Measurements from ENCODE around the gene MT1G. TPM values are rescaled to one million over a fixed set of nuclear protein-coding genes. Genes with fewer than 3 reads are reported as not detected.
"Not testable (repeated sequence)": the region's sequence is repeated elsewhere in the genome, so short reads cannot be mapped to it uniquely, and the experiment has no call there.

Gene MT1G
- total RNA-seq, 1 experiment from 2014 or later: not detected

- H3K9me3 ChIP-seq (replicated peaks); H3K4me1 ChIP-seq (replicated peaks); H3K36me3 ChIP-seq; H3K27ac ChIP-seq; DNase-seq (ENCODE audit: low read depth in 1 of 2, low spot score in 2 of 2); H3K4me3 ChIP-seq: not testable (repeated sequence)
- H3K27me3 ChIP-seq (replicated peaks): peaks cover 68% of the 10 kb centered on the region
These were observed 2.3 kb downstream of the MT1G start for GRCh38 chr16:56665286-56666261.

GRCh38 chr16:56664506-56664905 is 3.4 kb downstream of the MT1G start:
- Histone ChIP-seq H3K36me3 (no peaks in the 10 kb centered on the region), H3K4me1 (replicated peaks) (no peaks in the 10 kb centered on the region), H3K4me3 (no peak overlapping the region), H3K9me3 (replicated peaks) (no peaks in the 10 kb centered on the region), H3K27me3 (replicated peaks) (peaks cover 61% of the 10 kb centered on the region), H3K27ac (no peak overlapping the region)
- DNase-seq (ENCODE audit: low read depth in 1 of 2, low spot score in 2 of 2): no peak

GRCh38 chr16:56662357-56663354 is 5.2 kb downstream of the MT1G start:
- Histone ChIP-seq H3K27ac (no peak overlapping the region), H3K4me1 (replicated peaks) (no peaks in the 10 kb centered on the region), H3K9me3 (replicated peaks) (no peaks in the 10 kb centered on the region), H3K36me3 (no peaks in the 10 kb centered on the region), H3K4me3 (no peak overlapping the region), H3K27me3 (replicated peaks) (peaks cover 51% of the 10 kb centered on the region)
- DNase-seq (ENCODE audit: low read depth in 1 of 2, low spot score in 2 of 2): no peak

GRCh38 chr16:56658327-56658875 is 9.5 kb downstream of the MT1G start:
- no peaks in the 10 kb centered on the region for H3K4me1 ChIP-seq (replicated peaks)
- no peak overlapping the region for H3K27ac ChIP-seq
- peaks cover 28% of the 10 kb centered on the region for H3K27me3 ChIP-seq (replicated peaks)
- no peaks in the 10 kb centered on the region for H3K9me3 ChIP-seq (replicated peaks)
- no peak overlapping the region for H3K4me3 ChIP-seq
- H3K36me3 ChIP-seq: no peaks in the 10 kb centered on the region
- no peak for DNase-seq (ENCODE audit: low read depth in 1 of 2, low spot score in 2 of 2)

GRCh38 chr16:56657555-56658326 is 10.1 kb downstream of the MT1G start, which contains the start of gene MT1F:
MT1F (plus strand) TSS chr16:56657959; CDS start chr16:56658059, 100 bp downstream.
- no peaks in the 10 kb centered on the region for H3K36me3 ChIP-seq
- no peaks in the 10 kb centered on the region for H3K4me1 ChIP-seq (replicated peaks)
- no peaks in the 10 kb centered on the region for H3K9me3 ChIP-seq (replicated peaks)
- peaks cover 22% of the 10 kb centered on the region for H3K27me3 ChIP-seq (replicated peaks)
- no peak within 1 kb of the TSS for H3K27ac ChIP-seq
- no peak for DNase-seq (ENCODE audit: low read depth in 1 of 2, low spot score in 2 of 2)
- H3K4me3 ChIP-seq: no peak within 1 kb of the TSS

GRCh38 chr16:56653218-56653617 is 14.6 kb downstream of the MT1G start:
- H3K4me1 ChIP-seq (replicated peaks): no peaks in the 10 kb centered on the region
- H3K27ac ChIP-seq: no peak overlapping the region
- H3K9me3 ChIP-seq (replicated peaks): no peaks in the 10 kb centered on the region
- no peaks in the 10 kb centered on the region for H3K36me3 ChIP-seq
- no peak for DNase-seq (ENCODE audit: low read depth in 1 of 2, low spot score in 2 of 2)
- H3K4me3 ChIP-seq: no peak overlapping the region
- H3K27me3 ChIP-seq (replicated peaks): peaks cover 13% of the 10 kb centered on the region

GRCh38 chr16:56652600-56652999 is 15.3 kb downstream of the MT1G start:
- DNase-seq (ENCODE audit: low read depth in 1 of 2, low spot score in 2 of 2): no peak
- Histone ChIP-seq H3K9me3 (replicated peaks) (no peaks in the 10 kb centered on the region), H3K4me1 (replicated peaks) (no peaks in the 10 kb centered on the region), H3K4me3 (no peak overlapping the region), H3K27me3 (replicated peaks) (peaks cover 12% of the 10 kb centered on the region), H3K36me3 (no peaks in the 10 kb centered on the region), H3K27ac (no peak overlapping the region)

- no peaks in the 10 kb centered on the region for H3K9me3 ChIP-seq (replicated peaks)
- DNase-seq (ENCODE audit: low read depth in 1 of 2, low spot score in 2 of 2): no peak
- no peak within 1 kb of the TSS for H3K27ac ChIP-seq
- H3K36me3 ChIP-seq: no peaks in the 10 kb centered on the region
- no peaks in the 10 kb centered on the region for H3K4me1 ChIP-seq (replicated peaks)
- peaks cover 15% of the 10 kb centered on the region for H3K27me3 ChIP-seq (replicated peaks)
- H3K4me3 ChIP-seq: no peak within 1 kb of the TSS
These were observed 16.3 kb downstream of the MT1G start, which contains the start of gene MT1B for GRCh38 chr16:56651586-56651985. MT1B (plus strand) TSS chr16:56651886; CDS start chr16:56651954, 68 bp downstream.

- Histone ChIP-seq H3K4me3 (no peak overlapping the region), H3K27me3 (replicated peaks) (peaks cover 26% of the 10 kb centered on the region)
These were observed 18.0 kb downstream of the MT1G start for GRCh38 chr16:56649820-56650219.

GRCh38 chr16:56649271-56649670 is 18.6 kb downstream of the MT1G start:
- Histone ChIP-seq H3K9me3 (replicated peaks) (no peaks in the 10 kb centered on the region), H3K27me3 (replicated peaks) (peaks cover 31% of the 10 kb centered on the region), H3K4me1 (replicated peaks) (no peaks in the 10 kb centered on the region), H3K27ac (no peak overlapping the region), H3K36me3 (no peaks in the 10 kb centered on the region), H3K4me3 (no peak overlapping the region)
- no peak for DNase-seq (ENCODE audit: low read depth in 1 of 2, low spot score in 2 of 2)

More at GRCh38 chr16:56649820-56650219, 18.0 kb downstream of the MT1G start:
- no peaks in the 10 kb centered on the region for H3K9me3 ChIP-seq (replicated peaks)
- H3K36me3 ChIP-seq: no peaks in the 10 kb centered on the region
- DNase-seq (ENCODE audit: low read depth in 1 of 2, low spot score in 2 of 2): no peak
- no peak overlapping the region for H3K27ac ChIP-seq
- H3K4me1 ChIP-seq (replicated peaks): no peaks in the 10 kb centered on the region

- Histone ChIP-seq H3K36me3 (no peaks in the 10 kb centered on the region), H3K27ac (no peak overlapping the region), H3K4me1 (replicated peaks) (no peaks in the 10 kb centered on the region), H3K9me3 (replicated peaks) (no peaks in the 10 kb centered on the region), H3K4me3 (no peak overlapping the region), H3K27me3 (replicated peaks) (peaks cover 45% of the 10 kb centered on the region)
- no peak for DNase-seq (ENCODE audit: low read depth in 1 of 2, low spot score in 2 of 2)
These were observed 20.0 kb downstream of the MT1G start for GRCh38 chr16:56647641-56648431.

- H3K27me3 ChIP-seq (replicated peaks): peaks cover 55% of the 10 kb centered on the region
- no peak overlapping the region for H3K27ac ChIP-seq
- no peak overlapping the region for H3K4me3 ChIP-seq
- H3K4me1 ChIP-seq (replicated peaks): no peaks in the 10 kb centered on the region
- no peaks in the 10 kb centered on the region for H3K9me3 ChIP-seq (replicated peaks)
- H3K36me3 ChIP-seq: no peaks in the 10 kb centered on the region
- no peak for DNase-seq (ENCODE audit: low read depth in 1 of 2, low spot score in 2 of 2)
These were observed 22.0 kb downstream of the MT1G start for GRCh38 chr16:56645838-56646237.
